ENCODE results near the gene CDKN2C.

DNA sequence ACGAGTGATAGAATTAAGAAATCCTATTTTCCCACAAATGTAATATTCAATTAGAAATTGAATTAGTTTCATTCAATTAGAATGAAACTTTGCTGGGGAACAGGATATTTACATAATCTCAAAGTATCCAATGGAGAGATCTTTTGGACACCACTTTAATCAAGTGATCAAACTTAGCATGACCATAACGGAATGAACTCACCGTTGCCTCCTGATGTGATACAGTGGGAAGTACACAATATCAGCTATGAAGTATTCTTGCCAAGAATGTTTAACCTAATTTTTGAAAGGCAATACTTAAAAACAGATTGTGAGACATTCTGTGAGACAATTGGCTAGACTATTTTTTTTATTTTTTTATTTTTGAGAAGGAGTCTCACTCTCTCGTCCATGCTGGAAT lies 16.6 kb downstream of the CDKN2C start:
- TF ChIP-seq, protein P1, sequence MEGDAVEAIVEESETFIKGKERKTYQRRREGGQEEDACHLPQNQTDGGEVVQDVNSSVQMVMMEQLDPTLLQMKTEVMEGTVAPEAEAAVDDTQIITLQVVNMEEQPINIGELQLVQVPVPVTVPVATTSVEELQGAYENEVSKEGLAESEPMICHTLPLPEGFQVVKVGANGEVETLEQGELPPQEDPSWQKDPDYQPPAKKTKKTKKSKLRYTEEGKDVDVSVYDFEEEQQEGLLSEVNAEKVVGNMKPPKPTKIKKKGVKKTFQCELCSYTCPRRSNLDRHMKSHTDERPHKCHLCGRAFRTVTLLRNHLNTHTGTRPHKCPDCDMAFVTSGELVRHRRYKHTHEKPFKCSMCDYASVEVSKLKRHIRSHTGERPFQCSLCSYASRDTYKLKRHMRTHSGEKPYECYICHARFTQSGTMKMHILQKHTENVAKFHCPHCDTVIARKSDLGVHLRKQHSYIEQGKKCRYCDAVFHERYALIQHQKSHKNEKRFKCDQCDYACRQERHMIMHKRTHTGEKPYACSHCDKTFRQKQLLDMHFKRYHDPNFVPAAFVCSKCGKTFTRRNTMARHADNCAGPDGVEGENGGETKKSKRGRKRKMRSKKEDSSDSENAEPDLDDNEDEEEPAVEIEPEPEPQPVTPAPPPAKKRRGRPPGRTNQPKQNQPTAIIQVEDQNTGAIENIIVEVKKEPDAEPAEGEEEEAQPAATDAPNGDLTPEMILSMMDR (IDR thresholded peaks at IDR 0.05) = no peak
- no peak for TF ChIP-seq EP300 (IDR thresholded peaks at IDR 0.05)

All from upper lobe of left lung (tissue), 4 donors.